ENCODE results near the gene UVRAG. TPM values are rescaled to one million over a fixed set of nuclear protein-coding genes. Genes with fewer than 3 reads are reported as not detected.

The UVRAG gene
- total RNA-seq, 1 donor from 2014 or later, result 31.0 TPM

DNA sequence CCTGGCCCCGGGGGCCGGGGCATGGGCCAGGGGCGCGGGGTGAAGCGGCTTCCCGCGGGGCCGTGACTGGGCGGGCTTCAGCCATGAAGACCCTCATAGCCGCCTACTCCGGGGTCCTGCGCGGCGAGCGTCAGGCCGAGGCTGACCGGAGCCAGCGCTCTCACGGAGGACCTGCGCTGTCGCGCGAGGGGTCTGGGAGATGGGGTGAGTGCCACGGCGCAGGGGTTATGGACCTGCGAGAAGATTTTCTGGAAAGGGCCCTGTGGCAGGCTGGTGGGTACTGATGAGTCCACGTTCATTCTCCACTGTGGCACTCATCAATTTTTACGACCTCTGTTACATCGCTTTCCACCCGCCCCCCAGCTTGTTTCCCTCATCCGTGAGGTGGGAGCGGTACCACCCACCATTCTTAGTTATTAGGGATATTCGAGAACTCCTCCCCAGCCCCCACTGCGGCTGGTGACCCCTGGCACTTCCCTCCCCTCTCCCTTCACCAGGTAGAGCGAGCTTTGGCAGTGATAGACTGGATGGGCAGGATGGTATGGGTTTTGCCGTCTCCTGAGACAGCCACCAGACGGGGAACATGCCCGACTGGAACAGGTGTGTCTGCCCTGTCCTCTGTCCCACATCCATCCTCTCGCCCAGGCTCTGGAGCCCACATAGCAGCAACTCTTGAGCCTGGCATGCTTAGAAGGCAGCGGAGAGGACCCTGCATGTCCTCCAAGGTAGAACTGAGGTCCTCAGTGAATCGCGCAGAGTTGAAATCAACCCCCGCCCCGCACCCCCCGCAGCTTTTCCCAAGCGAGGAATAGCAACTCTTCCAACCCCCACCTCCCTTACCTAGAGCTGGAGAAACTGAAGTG is 45.9 kb upstream of the UVRAG start:
- ATAC-seq (no peak), DNase-seq (no peak)
- TF ChIP-seq CTCF (IDR thresholded peaks at IDR 0.05), result no peak
- no peaks in the 10 kb centered on the region for H3K36me3 ChIP-seq
- intact Hi-C loops (cut with DNase I), result no loop called here
- H3K27ac ChIP-seq, result peak overlapping the region; percentile 71
- peaks cover 12% of the 10 kb centered on the region for H3K4me1 ChIP-seq
- H3K4me3 ChIP-seq, result peak overlapping the region; percentile 55
- H3K9me3 ChIP-seq, result no peaks in the 10 kb centered on the region
- no peaks in the 10 kb centered on the region for H3K27me3 ChIP-seq

DNA sequence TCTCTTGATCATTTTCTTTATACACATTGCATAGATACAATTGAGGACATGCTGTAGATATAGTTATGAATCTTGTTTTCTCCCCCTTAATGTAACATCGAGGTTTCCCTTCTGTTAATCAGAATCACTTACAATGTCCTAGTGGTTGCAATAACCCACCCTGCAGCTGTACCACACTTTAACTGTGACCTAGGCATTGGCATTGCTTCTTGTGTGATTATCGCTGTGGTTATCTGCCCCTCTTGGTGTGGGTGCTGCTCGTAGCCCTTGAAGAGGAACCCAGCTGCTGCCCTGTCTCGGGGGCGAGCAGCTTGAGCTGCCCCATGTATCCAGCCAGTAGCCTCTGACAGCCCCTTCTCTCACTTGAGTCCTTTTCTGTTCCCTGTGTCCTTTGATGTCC is 44.9 kb upstream of the UVRAG start:
- no peaks in the 10 kb centered on the region for H3K36me3 ChIP-seq
- intact Hi-C loops (cut with DNase I), result no loop called here
- no peak for TF ChIP-seq CTCF (IDR thresholded peaks at IDR 0.05)
- peaks cover 12% of the 10 kb centered on the region for H3K4me1 ChIP-seq
- H3K9me3 ChIP-seq, result no peaks in the 10 kb centered on the region
- DNase-seq (peak; percentile 22), ATAC-seq (no peak)
- H3K27me3 ChIP-seq, result no peaks in the 10 kb centered on the region
- no peak overlapping the region for H3K4me3 ChIP-seq
- H3K27ac ChIP-seq, result no peak overlapping the region

DNA sequence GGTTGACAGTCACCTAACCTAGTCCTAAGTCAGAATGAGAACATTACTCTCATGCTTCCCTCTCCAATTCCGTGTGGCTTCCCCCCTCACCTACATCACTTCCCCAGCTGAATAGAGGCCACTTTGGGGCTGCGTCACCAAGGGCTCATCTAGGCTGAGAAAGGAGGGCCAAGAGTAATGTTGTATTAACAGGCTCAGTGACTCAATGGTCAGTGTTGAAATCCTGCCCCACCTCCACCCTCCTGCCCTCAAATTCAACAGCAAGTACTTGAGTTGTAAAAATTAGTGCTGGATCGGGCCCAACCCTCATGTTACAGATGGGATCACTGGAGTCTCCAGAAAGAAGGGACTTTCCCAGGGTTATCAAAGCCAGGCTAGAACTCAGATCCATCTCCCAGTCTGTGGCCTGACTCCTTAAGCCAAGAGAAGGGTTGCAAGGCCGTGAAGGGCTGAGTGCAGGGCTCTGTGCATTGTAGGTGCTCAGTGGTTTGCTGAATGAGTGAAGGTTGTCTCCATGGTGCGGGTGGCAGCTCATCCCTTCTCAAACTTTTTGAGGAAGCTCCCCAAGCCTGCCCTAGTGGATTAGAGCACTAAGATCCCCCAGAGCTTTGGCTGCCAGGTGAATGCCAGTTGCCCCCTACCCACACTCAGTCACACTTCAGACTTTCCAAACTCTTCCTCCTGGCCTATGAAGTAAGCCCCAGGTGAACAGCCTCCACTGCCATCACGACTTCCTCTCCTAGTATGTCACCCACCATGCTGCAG is 43.2 kb upstream of the UVRAG start:
- TF ChIP-seq CTCF (IDR thresholded peaks at IDR 0.05), result no peak
- peak; percentile 75 for ATAC-seq
- no peaks in the 10 kb centered on the region for H3K36me3 ChIP-seq

GRCh38 chr11:75773595-75774353 is 41.2 kb upstream of the UVRAG start:
- Histone ChIP-seq H3K4me3 (no peak overlapping the region), H3K4me1 (peaks cover 4% of the 10 kb centered on the region), H3K27me3 (no peaks in the 10 kb centered on the region), H3K27ac (no peak overlapping the region), H3K36me3 (no peaks in the 10 kb centered on the region), H3K9me3 (no peaks in the 10 kb centered on the region)
- TF ChIP-seq CTCF (IDR thresholded peaks at IDR 0.05), result no peak
- intact Hi-C loops (cut with DNase I), result no loop called here
- ATAC-seq (peak; percentile 42), DNase-seq (no peak)

More for the DNA sequence above, 43.2 kb upstream of the UVRAG start:
- no peaks in the 10 kb centered on the region for H3K9me3 ChIP-seq
- no peak overlapping the region for H3K27ac ChIP-seq
- DNase-seq, result peak; percentile 78
- no peaks in the 10 kb centered on the region for H3K27me3 ChIP-seq
- intact Hi-C loops (cut with DNase I), result no loop called here
- H3K4me1 ChIP-seq, result peaks cover 12% of the 10 kb centered on the region
- no peak overlapping the region for H3K4me3 ChIP-seq

- no peaks in the 10 kb centered on the region for H3K4me1 ChIP-seq
- H3K36me3 ChIP-seq, result no peaks in the 10 kb centered on the region
- no peak for TF ChIP-seq CTCF (IDR thresholded peaks at IDR 0.05)
- H3K9me3 ChIP-seq, result no peaks in the 10 kb centered on the region
- DNase-seq (no peak), ATAC-seq (no peak)
- H3K4me3 ChIP-seq, result no peak overlapping the region
- intact Hi-C loops (cut with DNase I), result no loop called here
- H3K27ac ChIP-seq, result no peak overlapping the region
- H3K27me3 ChIP-seq, result no peaks in the 10 kb centered on the region
Measured at GRCh38 chr11:75775056-75775455, 40.0 kb upstream of the UVRAG start.
